H1 (cell line): Measurements from ENCODE around the gene CRACDL. TPM values are rescaled to one million over a fixed set of nuclear protein-coding genes. Genes with fewer than 3 reads are reported as not detected.

Experiments
- CTCF ChIA-PET: fragments of 300-600 bp; sonication (Branson Sonifier 250); formaldehyde crosslinking; loops from one replicate; lab custom pipeline; 2021; ENCODE audit not compliant: partially characterized antibody; lab: Charles Lee
- POLR2A ChIA-PET: fragments of 300-600 bp; sonication (Branson Sonifier 250); formaldehyde crosslinking; loops from one replicate; lab custom pipeline; 2021; ENCODE audit warnings: inconsistent platforms; ENCODE audit not compliant: partially characterized antibody; lab: Charles Lee
- DNase-seq, 2 experiments: peaks; one replicate each; pipeline versions ENCODE4 v3.0.0 to v3.0.0-alpha.2; 2010 to 2022; ENCODE audit warnings: low spot score in 2 of 2, low read depth in 1 of 2, mixed read lengths in 1 of 2
- FAIRE-seq: peaks from 2 replicates; lab custom pipeline; 2011; peaks lifted over from hg19 to GRCh38; lab: Jason Lieb, UNC
- H2AFZ ChIP-seq: 2 replicates; pipeline ENCODE4 v1.8.1; 2012; ENCODE audit warnings: low read length, inconsistent platforms
- H2AK5ac ChIP-seq: 2 replicates; pipeline ENCODE4 v1.6.1; 2013; ENCODE audit warnings: low read depth, low read length
- H2BK120ac ChIP-seq: replicated peaks from 2 replicates; pipeline ENCODE3; 2013; ENCODE audit warnings: low read depth, low read length, inconsistent platforms
- H2BK12ac ChIP-seq: 2 replicates; pipeline ENCODE4 v1.6.1; 2013; ENCODE audit warnings: low read depth, low read length
- H2BK15ac ChIP-seq: 2 replicates; pipeline ENCODE4 v1.6.1; 2013; ENCODE audit warnings: low read length
- H2BK20ac ChIP-seq: 2 replicates; pipeline ENCODE4 v1.6.1; 2013; ENCODE audit warnings: low read length
- H2BK5ac ChIP-seq: 2 replicates; pipeline ENCODE4 v1.6.1; 2013; ENCODE audit warnings: low read depth, low read length
- H3K14ac ChIP-seq: 2 replicates; pipeline ENCODE4 v1.6.1; 2013; ENCODE audit warnings: inconsistent platforms; ENCODE audit not compliant: insufficient read length
- H3K18ac ChIP-seq: 2 replicates; pipeline ENCODE4 v1.6.1; 2013; ENCODE audit warnings: low read length; ENCODE audit errors: extremely low read depth
- H3K23ac ChIP-seq: 2 replicates; pipeline ENCODE4 v1.6.1; 2013; ENCODE audit warnings: inconsistent platforms; ENCODE audit not compliant: insufficient read length
- H3K23me2 ChIP-seq: 2 replicates; pipeline ENCODE4 v1.6.1; 2013; ENCODE audit warnings: low read depth, low read length
- H3K27ac ChIP-seq: 2 replicates; pipeline ENCODE4 v1.6.1; 2011; ENCODE audit warnings: low read depth, low read length, inconsistent platforms
- H3K27me3 ChIP-seq, 4 experiments: replicated peaks in 1 of 4; 1 replicate in 1 of 4; 2 replicates in 3 of 4; pipeline versions ENCODE4 v1.6.1 to v1.8.1; 2011 to 2013; ENCODE audit warnings: low read length in 3 of 4, mild to moderate bottlenecking in 3 of 4, inconsistent platforms in 2 of 4, mixed read lengths in 2 of 4, moderate library complexity in 1 of 4; ENCODE audit not compliant: control insufficient read depth in 3 of 4, insufficient read depth in 3 of 4; ENCODE audit errors: extremely low read depth in 1 of 4
- H3K36me3 ChIP-seq, 4 experiments: 2 replicates each; pipeline versions ENCODE4 v1.6.1 to v1.8.1; 2011 to 2013; ENCODE audit warnings: mild to moderate bottlenecking in 4 of 4, low read length in 3 of 4, moderate library complexity in 2 of 4, control low read depth in 1 of 4, inconsistent platforms in 1 of 4; ENCODE audit not compliant: insufficient read depth in 4 of 4, control insufficient read depth in 2 of 4
- H3K4ac ChIP-seq: replicated peaks from 2 replicates; pipeline ENCODE3; 2013; ENCODE audit warnings: low read length, low read depth, mixed read lengths, inconsistent platforms; ENCODE audit not compliant: insufficient read length
- H3K4me1 ChIP-seq, 4 experiments: replicated peaks in 1 of 4; 1 replicate in 1 of 4; 2 replicates in 3 of 4; pipeline versions ENCODE4 v1.6.1 to v1.8.1; 2011 to 2013; ENCODE audit warnings: low read length in 3 of 4, inconsistent platforms in 2 of 4, mixed read lengths in 1 of 4; ENCODE audit not compliant: insufficient read depth in 4 of 4, control insufficient read depth in 3 of 4
- H3K4me2 ChIP-seq, 2 experiments: 2 replicates each; pipeline versions ENCODE4 v1.6.1 to v1.8.1; 2011 to 2013; ENCODE audit warnings: low read depth in 2 of 2, low read length in 2 of 2, control low read depth in 1 of 2, inconsistent platforms in 1 of 2, mild to moderate bottlenecking in 1 of 2; ENCODE audit not compliant: insufficient read depth in 1 of 2
- H3K4me3 ChIP-seq, 4 experiments: fragments of 200-600, 300-600 bp in 1 of 4; sonication (generic), shearing (Covaris generic), sonication (Bioruptor Twin) in 1 of 4; 2 replicates each; pipeline versions ENCODE4 v1.5.1 to v1.8.1; 2011 to 2016; ENCODE audit warnings: low read length in 4 of 4, low read depth in 3 of 4, control low read depth in 2 of 4, inconsistent platforms in 2 of 4, mild to moderate bottlenecking in 2 of 4, mixed read lengths in 1 of 4, moderate library complexity in 1 of 4; ENCODE audit not compliant: insufficient read depth in 2 of 4; ENCODE audit errors: extremely low read depth in 1 of 4
- H3K56ac ChIP-seq: replicated peaks from 2 replicates; pipeline ENCODE3; 2013; ENCODE audit warnings: low read depth, mild to moderate bottlenecking, mixed read lengths, low read length, inconsistent platforms; ENCODE audit not compliant: insufficient read length
- H3K79me1 ChIP-seq: 2 replicates; pipeline ENCODE4 v1.6.1; 2013; ENCODE audit warnings: low read depth, low read length, control low read depth
- H3K79me2 ChIP-seq, 2 experiments: 2 replicates each; pipeline versions ENCODE4 v1.6.1 to v1.8.1; 2012 to 2013; ENCODE audit warnings: low read length in 2 of 2, mild to moderate bottlenecking in 2 of 2, inconsistent platforms in 1 of 2; ENCODE audit not compliant: insufficient read depth in 2 of 2, control insufficient read depth in 1 of 2
- H3K9ac ChIP-seq, 4 experiments: replicated peaks in 1 of 4; 1 replicate in 1 of 4; 2 replicates in 3 of 4; pipeline versions ENCODE4 v1.6.1 to v1.8.1; 2011 to 2013; ENCODE audit warnings: low read depth in 3 of 4, low read length in 3 of 4, control low read depth in 2 of 4, mild to moderate bottlenecking in 2 of 4, moderate library complexity in 2 of 4, inconsistent platforms in 1 of 4; ENCODE audit errors: extremely low read depth in 1 of 4
- H3K9me3 ChIP-seq, 2 experiments: 2 replicates each; pipeline versions ENCODE4 v1.6.1 to v1.8.1; 2012 to 2013; ENCODE audit warnings: mild to moderate bottlenecking in 2 of 2, moderate library complexity in 2 of 2, control low read depth in 1 of 2, inconsistent platforms in 1 of 2, low read depth in 1 of 2, low read length in 1 of 2, mixed read lengths in 1 of 2; ENCODE audit not compliant: insufficient read depth in 2 of 2
- H4K20me1 ChIP-seq, 2 experiments: replicated peaks in 1 of 2; 2 replicates each; pipeline versions ENCODE3 to v1.8.1; 2011 to 2013; ENCODE audit warnings: inconsistent platforms in 2 of 2, low read length in 2 of 2, mild to moderate bottlenecking in 1 of 2; ENCODE audit not compliant: insufficient read depth in 2 of 2, control insufficient read depth in 1 of 2
- H4K5ac ChIP-seq: 2 replicates; pipeline ENCODE4 v1.6.1; 2013; ENCODE audit warnings: low read length, low read depth, mixed read lengths, inconsistent platforms; ENCODE audit not compliant: insufficient read length
- H4K8ac ChIP-seq: 2 replicates; pipeline ENCODE4 v1.8.0; 2013; ENCODE audit warnings: mild to moderate bottlenecking, moderate library complexity, low read length, inconsistent platforms; ENCODE audit not compliant: insufficient read depth; ENCODE audit errors: extremely low read depth
- H4K91ac ChIP-seq: replicated peaks from 2 replicates; pipeline ENCODE3; 2013; ENCODE audit warnings: low read length, mixed read lengths, inconsistent platforms; ENCODE audit not compliant: insufficient read length
- KDM1A ChIP-seq: fragments of 200-600, 300-600 bp; sonication (generic); IDR thresholded peaks from 2 replicates; pipeline ENCODE4 v1.7.1; 2016; ENCODE audit warnings: mild to moderate bottlenecking, low read length, borderline replicate concordance
- RXRA ChIP-seq: IDR thresholded peaks from 2 replicates; pipeline ENCODE4 v1.6.1; 2011; ENCODE audit warnings: low read depth, mild to moderate bottlenecking, low read length, moderate library complexity; ENCODE audit not compliant: insufficient read depth
- TEAD4 ChIP-seq: IDR thresholded peaks from 2 replicates; pipeline ENCODE4 v1.6.1; 2012; ENCODE audit warnings: low read depth, low read length, inconsistent platforms, mixed read lengths
- WGBS, 2 experiments: shearing (Covaris generic) in 1 of 2; methylation state at CpG; one replicate each; pipeline versions ENCODE4 v1.1.6 to v1.1.7; 2013 to 2015; ENCODE audit warnings: low lambda C conversion rate in 2 of 2, mixed read lengths in 2 of 2, inconsistent platforms in 1 of 2, low coverage in 1 of 2, missing lambda C conversion rate in 1 of 2; ENCODE audit not compliant: insufficient replicate concordance in 2 of 2, insufficient coverage in 1 of 2, insufficient read length in 1 of 2; ENCODE audit errors: extremely low coverage in 1 of 2, missing lambda C conversion rate in 1 of 2; 5-methylcytosine and 5-hydroxymethylcytosine counted together
- polyA plus RNA-seq, 7 experiments: library from polyadenylated mRNA; depleted of rRNA in 3 of 7; stranded (reverse) in 5 of 7; unstranded in 2 of 7; fragments of >200 nt in 5 of 7; fragments of 200-250 nt in 2 of 7; gene quantifications; 1 replicate in 5 of 7; 2 replicates in 1 of 7; 4 replicates in 1 of 7; pipeline versions ENCODE4 v1.2.1 to v1.2.3, GENCODE V29; 2011 to 2013; ENCODE audit warnings: missing spikeins in 2 of 7, mixed read lengths in 2 of 7
- total RNA-seq: library from RNA; stranded (reverse); fragmentation: NEBNext Ultra II Directional; extraction: Animal tissue kit (Norgen Biotek cat#: 25700); gene quantifications from 2 replicates; pipeline ENCODE4 v1.2.1, GENCODE V29; 2021

Gene CRACDL
- total and polyA plus RNA-seq, 2 of the 8 experiments (the other 6 are each of a cell fraction or from before 2014, with no cell fraction given), result 0.07 to 0.38 TPM

DNA sequence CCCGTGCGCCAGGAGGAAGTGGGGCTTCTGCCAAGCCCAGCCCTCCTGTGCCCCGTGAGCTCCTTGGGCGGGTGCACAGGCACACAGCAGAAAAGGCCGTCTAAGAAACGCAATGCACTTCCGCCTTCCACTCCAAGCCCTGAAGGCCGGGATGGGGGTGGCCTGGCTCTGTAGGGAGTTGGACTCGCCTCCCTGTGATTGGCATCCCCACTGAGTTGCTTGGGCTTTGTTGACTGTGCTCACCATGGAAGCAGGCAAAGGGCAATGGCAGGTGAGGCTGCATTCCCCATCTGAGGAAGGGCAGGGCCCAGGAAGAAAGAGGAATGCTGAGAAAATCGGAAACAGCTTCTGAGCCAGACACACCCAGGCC is 66.8 kb downstream of the CRACDL start:
- no peaks in the 10 kb centered on the region for H3K23me2 ChIP-seq
- peak overlapping the region; percentile 64; the same call in 1 of the 2 replicates for H2AFZ ChIP-seq
- no peak overlapping the region for H4K5ac ChIP-seq
- H4K20me1 ChIP-seq, result no peaks in the 10 kb centered on the region
- no peak overlapping the region for H3K18ac ChIP-seq
- H3K4me1 ChIP-seq, result peaks cover 0 to 8% (median 6%) of the 10 kb centered on the region in 4 experiments; a peak in 5 of 7 replicates
- 0 out of 2 replicates have a peak, but pooled peaks have one; percentile 14 for TF ChIP-seq TEAD4
- TF ChIP-seq RXRA, result no peak
- no peak for TF ChIP-seq KDM1A
- H2BK15ac ChIP-seq, result no peak overlapping the region
- H3K56ac ChIP-seq, result no peak overlapping the region
- no peak overlapping the region for H4K91ac ChIP-seq
- no peak overlapping the region for H2AK5ac ChIP-seq
- H2BK20ac ChIP-seq, result no peak overlapping the region
- no peaks in the 10 kb centered on the region for H3K36me3 ChIP-seq
- H3K23ac ChIP-seq, result no peak overlapping the region
- peak overlapping the region in 1 of 4 experiments; percentile 10; a peak in 2 of 8 replicates for H3K4me3 ChIP-seq
- no peak overlapping the region for H2BK120ac ChIP-seq
- no peaks in the 10 kb centered on the region for H3K79me2 ChIP-seq
- H3K79me1 ChIP-seq, result no peaks in the 10 kb centered on the region
- WGBS, 2 experiments, result 86% methylated on average over 10 of the region's 10 CpGs; no CpG with 5 or more reads in 1 of the 2 experiments
- no peaks in the 10 kb centered on the region for H3K9me3 ChIP-seq
- no peak overlapping the region for H2BK5ac ChIP-seq
- no peak for FAIRE-seq
- ChIA-PET CTCF (interaction anchor here (1.2 kb wide), 2 partner anchors 196 to 220 kb away, joined by 4 read pairs; no protein-coding TSS in a partner anchor), POLR2A (no interaction called here)
- 0 out of 2 replicates have a peak overlapping the region, but pooled peaks have one; percentile 50 for H2BK12ac ChIP-seq
- no peak overlapping the region for H3K4ac ChIP-seq
- DNase-seq, result no peak
- no peaks in the 10 kb centered on the region for H3K27me3 ChIP-seq
- peak overlapping the region; percentile 45; the same call in 1 of the 2 replicates for H4K8ac ChIP-seq
- H3K4me2 ChIP-seq, result no peak overlapping the region
- H3K27ac ChIP-seq, result no peak overlapping the region
- no peak overlapping the region; a peak in 1 of 7 replicates for H3K9ac ChIP-seq
- H3K14ac ChIP-seq, result no peak overlapping the region
